OCI-LY7 (cell line): ENCODE results near the gene VPS37B. TPM values are rescaled to one million over a fixed set of nuclear protein-coding genes. Genes with fewer than 3 reads are reported as not detected.
A peak's percentile ranks its signal among the peaks of the same experiment; 100 is the strongest.

Experiments used
- BruUV-seq: library from RNA; stranded (reverse); fragments of 400-500 nt; replicated peaks from 2 replicates; lab custom pipeline; 2021; lab: Mats Ljungman, UMichigan
- CTCF ChIA-PET: fragments of 300-600 bp; sonication (Branson Sonifier 250); formaldehyde crosslinking; loops from one replicate; lab custom pipeline; 2022; ENCODE audit warnings: antibody characterized with exemption; ENCODE audit not compliant: unreplicated experiment; lab: Charles Lee
- POLR2A ChIA-PET: fragments of 300-600 bp; sonication (Branson Sonifier 250); formaldehyde crosslinking; loops from one replicate; lab custom pipeline; 2022; ENCODE audit warnings: antibody characterized with exemption; lab: Charles Lee
- DNase-seq: peaks from one replicate; pipeline ENCODE4 v3.0.0-alpha.2; 2015; ENCODE audit warnings: low spot score
- H2AFZ ChIP-seq: fragments of 200-600 bp; sonication (generic), shearing (Covaris generic); 2 replicates; pipeline ENCODE4 v1.6.1; 2014; ENCODE audit warnings: mild to moderate bottlenecking, antibody characterized with exemption, low read length, moderate library complexity
- H3K27ac ChIP-seq: fragments of 200-600 bp; sonication (generic); 2 replicates; pipeline ENCODE4 v1.5.1; 2014; ENCODE audit warnings: mixed run types, low read depth, mild to moderate bottlenecking, moderate library complexity, low read length, inconsistent platforms; ENCODE audit not compliant: poor library complexity, severe bottlenecking
- H3K36me3 ChIP-seq: fragments of 200-600 bp; sonication (generic); 2 replicates; pipeline ENCODE4 v1.6.1; 2014; ENCODE audit warnings: mild to moderate bottlenecking, antibody characterized with exemption, low read length, moderate library complexity, mixed read lengths; ENCODE audit not compliant: insufficient read depth
- H3K4me1 ChIP-seq: fragments of 200-600 bp; sonication (generic); 2 replicates; pipeline ENCODE4 v1.5.1; 2014; ENCODE audit warnings: mild to moderate bottlenecking, low read length; ENCODE audit not compliant: insufficient read depth, poor library complexity, severe bottlenecking
- H3K4me2 ChIP-seq: fragments of 200-600 bp; sonication (generic); 2 replicates; pipeline ENCODE4 v1.6.1; 2014; ENCODE audit warnings: mild to moderate bottlenecking, low read length
- H3K4me3 ChIP-seq: fragments of 200-600 bp; sonication (generic); 2 replicates; pipeline ENCODE4 v1.5.1; 2014; ENCODE audit warnings: mild to moderate bottlenecking, low read depth, low read length; ENCODE audit not compliant: poor library complexity, severe bottlenecking
- H3K79me2 ChIP-seq: fragments of 200-600 bp; sonication (generic); 2 replicates; pipeline ENCODE4 v1.6.1; 2016; ENCODE audit warnings: low read depth, mild to moderate bottlenecking, low read length, moderate library complexity, mixed read lengths; ENCODE audit not compliant: insufficient read depth
- H3K9me2 ChIP-seq: fragments of 200-600 bp; sonication (generic); 2 replicates; pipeline ENCODE4 v1.6.1; 2016; ENCODE audit warnings: mild to moderate bottlenecking, low read length, mixed read lengths; ENCODE audit not compliant: insufficient read depth
- H3K9me3 ChIP-seq: fragments of 200-600 bp; sonication (generic); 2 replicates; pipeline ENCODE4 v1.6.1; 2014; ENCODE audit warnings: mild to moderate bottlenecking, mixed run types, low read length, mixed read lengths
- H4K20me1 ChIP-seq: fragments of 200-600 bp; sonication (generic); 2 replicates; pipeline ENCODE4 v1.6.1; 2014; ENCODE audit warnings: mild to moderate bottlenecking, antibody characterized with exemption, low read length, moderate library complexity, mixed read lengths; ENCODE audit not compliant: insufficient read depth
- CTCF ChIP-seq: fragments of 200-600 bp; sonication (generic); conservative IDR thresholded peaks from 2 replicates; pipeline ENCODE4 v1.5.1; 2014; ENCODE audit warnings: mild to moderate bottlenecking, antibody characterized with exemption, low read length, moderate library complexity, mixed read lengths
- EZH2phosphoT487 ChIP-seq: fragments of 200-600 bp; sonication (generic); IDR thresholded peaks from 2 replicates; pipeline ENCODE4 v1.6.1; 2018; ENCODE audit warnings: low read depth, borderline replicate concordance, mild to moderate bottlenecking, mixed run types, antibody characterized with exemption, low read length, moderate library complexity, mixed read lengths
- intact Hi-C: fragments of 100-400 bp; cut with micrococcal nuclease; formaldehyde crosslinking; loops from one replicate; pipeline ENCODE4 v1.10.0; 2022; ENCODE audit not compliant: unreplicated experiment
- total RNA-seq, 2 experiments: library from RNA; depleted of rRNA in 1 of 2; stranded (reverse); fragments of >200 nt in 1 of 2; shearing (Covaris generic) in 1 of 2; gene quantifications; 2 replicates each; pipeline ENCODE4 v1.2.3, GENCODE V29; 2014 to 2022

The VPS37B gene
- total RNA-seq, 2 experiments from 2014 or later, result 1.7 to 2.5 TPM

GRCh38 chr12:122886161-122886560 lies 9.8 kb downstream of the VPS37B start:
- no peaks in the 10 kb centered on the region for H3K9me3 ChIP-seq
- DNase-seq, result no peak
- TF ChIP-seq EZH2phosphoT487 (no peak), CTCF (no peak)
- no peak overlapping the region for H3K27ac ChIP-seq
- no peaks in the 10 kb centered on the region for H3K36me3 ChIP-seq
- POLR2A ChIA-PET, result interaction anchor here (0.5 to 2.3 kb wide), 2 partner anchors 14 to 23 kb away, joined by 4 to 6 read pairs; no protein-coding TSS in a partner anchor
- intact Hi-C loops, result loop anchor here (10.0 kb wide), 1 partner anchor 349 kb away; the partner anchor contains the start of genes MPHOSPH9 and MTRFR
- H3K4me3 ChIP-seq, result no peak overlapping the region
- peak overlapping the region; percentile 69 for H3K4me2 ChIP-seq
- H4K20me1 ChIP-seq, result no peaks in the 10 kb centered on the region
- H3K4me1 ChIP-seq, result peaks cover 59% of the 10 kb centered on the region
- CTCF ChIA-PET, result no interaction called here
- H3K79me2 ChIP-seq, result no peaks in the 10 kb centered on the region
- BruUV-seq, result no TSS peak
- H3K9me2 ChIP-seq, result no peaks in the 10 kb centered on the region
- H2AFZ ChIP-seq, result no peak overlapping the region

GRCh38 chr12:122884860-122885259 lies 11.1 kb downstream of the VPS37B start:
- intact Hi-C loops, result loop anchor here (10.0 kb wide), 1 partner anchor 350 kb away; the partner anchor contains the start of genes MPHOSPH9 and MTRFR
- H3K9me2 ChIP-seq, result no peaks in the 10 kb centered on the region
- peaks cover 68% of the 10 kb centered on the region for H3K4me1 ChIP-seq
- H3K9me3 ChIP-seq, result no peaks in the 10 kb centered on the region
- H3K4me2 ChIP-seq, result no peak overlapping the region
- no peak for TF ChIP-seq EZH2phosphoT487
- no peak for TF ChIP-seq CTCF
- H3K79me2 ChIP-seq, result no peaks in the 10 kb centered on the region
- POLR2A ChIA-PET, result interaction anchor here (0.5 to 2.3 kb wide), 3 partner anchors 13 to 420 kb away, joined by 3 to 6 read pairs (median 4); partner anchors contain the start of genes MPHOSPH9 and MTRFR
- H2AFZ ChIP-seq, result no peak overlapping the region
- H3K27ac ChIP-seq, result no peak overlapping the region
- H4K20me1 ChIP-seq, result no peaks in the 10 kb centered on the region
- no TSS peak for BruUV-seq
- CTCF ChIA-PET, result no interaction called here
- no peak overlapping the region for H3K4me3 ChIP-seq
- no peak for DNase-seq
- H3K36me3 ChIP-seq, result no peaks in the 10 kb centered on the region
